ENCODE data around the gene M6PR. TPM values are rescaled to one million over a fixed set of nuclear protein-coding genes. Genes with fewer than 3 reads are reported as not detected.
"Not testable (repeated sequence)": the region's sequence is repeated elsewhere in the genome, so short reads cannot be mapped to it uniquely, and the experiment has no call there.

The M6PR gene
- total RNA-seq, 4 donors from 2014 or later: 72.8 to 122 (median 73.4) TPM

DNA sequence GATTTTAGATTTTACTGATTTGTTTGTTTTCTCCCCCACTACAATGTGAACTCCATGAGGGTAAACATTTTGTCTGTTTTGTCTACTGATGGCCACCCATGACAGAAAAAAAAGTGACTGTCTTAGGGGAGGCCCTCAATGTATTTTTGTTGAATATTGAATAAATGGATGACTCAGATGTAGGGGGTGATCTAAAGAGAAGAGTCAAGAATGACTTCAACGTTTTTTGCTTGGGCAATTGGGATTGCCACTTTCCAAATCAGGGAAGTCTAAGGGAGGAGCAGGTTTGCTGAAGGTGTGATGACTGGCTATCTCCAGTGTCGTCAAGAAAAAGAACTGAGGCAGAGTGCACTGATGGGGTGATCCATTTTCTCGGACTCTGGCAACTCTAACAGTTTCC, 45.8 kb downstream of the M6PR start:
- DNase-seq (ENCODE audit: low spot score in 2 of 2): no peak
- H3K4me3 ChIP-seq (ENCODE audit: low read depth, poor library complexity, severe bottlenecking): no peak overlapping the region
- intact Hi-C loops (cut with DNase I; ENCODE audit: low total_unique reads): no loop called here
- WGBS, 2 donors: 81 to 85% methylated on average over 3 of the region's 3 CpGs
- TF ChIP-seq POLR2A (IDR thresholded peaks at IDR 0.05): no peak
- TF ChIP-seq, protein P1, sequence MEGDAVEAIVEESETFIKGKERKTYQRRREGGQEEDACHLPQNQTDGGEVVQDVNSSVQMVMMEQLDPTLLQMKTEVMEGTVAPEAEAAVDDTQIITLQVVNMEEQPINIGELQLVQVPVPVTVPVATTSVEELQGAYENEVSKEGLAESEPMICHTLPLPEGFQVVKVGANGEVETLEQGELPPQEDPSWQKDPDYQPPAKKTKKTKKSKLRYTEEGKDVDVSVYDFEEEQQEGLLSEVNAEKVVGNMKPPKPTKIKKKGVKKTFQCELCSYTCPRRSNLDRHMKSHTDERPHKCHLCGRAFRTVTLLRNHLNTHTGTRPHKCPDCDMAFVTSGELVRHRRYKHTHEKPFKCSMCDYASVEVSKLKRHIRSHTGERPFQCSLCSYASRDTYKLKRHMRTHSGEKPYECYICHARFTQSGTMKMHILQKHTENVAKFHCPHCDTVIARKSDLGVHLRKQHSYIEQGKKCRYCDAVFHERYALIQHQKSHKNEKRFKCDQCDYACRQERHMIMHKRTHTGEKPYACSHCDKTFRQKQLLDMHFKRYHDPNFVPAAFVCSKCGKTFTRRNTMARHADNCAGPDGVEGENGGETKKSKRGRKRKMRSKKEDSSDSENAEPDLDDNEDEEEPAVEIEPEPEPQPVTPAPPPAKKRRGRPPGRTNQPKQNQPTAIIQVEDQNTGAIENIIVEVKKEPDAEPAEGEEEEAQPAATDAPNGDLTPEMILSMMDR (IDR thresholded peaks at IDR 0.05): no peak

DNA sequence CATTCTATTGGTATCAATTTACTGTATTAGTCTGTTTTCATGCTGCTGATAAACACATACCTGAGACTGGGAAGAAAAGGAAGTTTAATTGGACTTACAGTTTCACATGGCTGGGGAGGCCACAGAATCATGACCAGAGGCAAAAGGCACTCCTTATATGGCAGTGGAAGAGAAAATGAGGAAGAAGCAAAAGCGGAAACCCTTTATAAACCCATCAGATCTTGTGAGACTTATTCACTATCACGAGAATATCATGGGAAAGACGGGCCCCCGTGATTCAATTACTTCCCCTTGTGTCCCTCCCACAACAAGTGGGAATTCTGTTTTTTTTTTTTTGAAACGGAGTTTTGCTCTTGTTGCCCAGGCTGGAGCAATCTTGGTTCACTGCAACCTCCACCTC, 46.7 kb downstream of the M6PR start:
- H3K4me3 ChIP-seq (ENCODE audit: low read depth, poor library complexity, severe bottlenecking); intact Hi-C loops (cut with DNase I; ENCODE audit: low total_unique reads): not testable (repeated sequence)
- peak in 1 of 2 donors; percentile 27 for DNase-seq (ENCODE audit: low spot score in 2 of 2)
- 80 to 82% methylated on average over 5 of the region's 5 CpGs for WGBS, 2 donors

DNA sequence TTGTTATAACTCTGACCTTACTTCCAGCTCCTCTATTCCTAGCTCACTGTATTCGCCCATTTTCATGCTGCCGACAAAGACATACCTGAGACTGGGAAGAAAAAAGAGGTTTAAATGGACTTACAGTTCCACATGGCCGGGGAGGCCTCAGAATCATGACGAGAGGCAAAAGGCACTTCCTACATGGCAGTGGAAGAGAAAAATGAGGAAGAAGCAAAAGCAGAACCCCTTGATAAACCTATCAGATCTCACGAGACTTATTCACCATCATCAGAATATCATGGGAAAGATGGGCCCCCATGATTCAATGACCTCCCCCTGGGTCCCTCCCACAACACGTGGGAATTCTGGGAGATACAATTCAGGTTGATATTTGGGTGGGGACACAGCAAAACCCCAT, 49.6 kb downstream of the M6PR start:
- DNase-seq (ENCODE audit: low spot score in 2 of 2): no peak
- WGBS, 2 donors: 81 to 82% methylated on average over 6 of the region's 6 CpGs
- no peak overlapping the region for H3K4me3 ChIP-seq (ENCODE audit: low read depth, poor library complexity, severe bottlenecking)
- intact Hi-C loops (cut with DNase I; ENCODE audit: low total_unique reads): loop anchor here (10.0 kb wide), 1 partner anchor 215 kb away; no protein-coding TSS in a partner anchor
- no peak for TF ChIP-seq POLR2A (IDR thresholded peaks at IDR 0.05)
- TF ChIP-seq, protein P1 (IDR thresholded peaks at IDR 0.05): no peak

DNA sequence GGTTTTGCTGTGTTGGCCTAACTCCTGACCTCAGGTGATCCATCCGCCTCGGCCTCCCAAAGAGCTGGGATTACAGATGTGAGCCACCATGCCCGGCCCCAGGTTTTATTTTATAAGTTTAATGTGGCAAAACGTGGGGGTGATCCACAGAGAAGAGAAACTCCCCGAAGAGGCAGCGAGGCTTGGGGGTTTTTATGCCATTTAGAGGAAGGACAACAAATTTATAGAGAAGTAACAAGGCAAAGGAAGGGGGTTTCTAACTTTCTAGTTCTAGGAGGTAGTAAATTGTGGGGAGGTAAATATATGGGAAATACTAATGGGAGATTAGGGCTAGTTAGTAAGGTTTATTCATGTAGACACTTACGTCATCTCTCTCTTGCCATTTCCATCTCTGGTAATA, 52.4 kb downstream of the M6PR start:
- intact Hi-C loops (cut with DNase I; ENCODE audit: low total_unique reads): loop anchor here (10.0 kb wide), 1 partner anchor 212 kb away; no protein-coding TSS in a partner anchor
- TF ChIP-seq POLR2A (IDR thresholded peaks at IDR 0.05): no peak
- TF ChIP-seq, protein P1 (IDR thresholded peaks at IDR 0.05): no peak
- WGBS, 2 donors: 93 to 94% methylated on average over 7 of the region's 7 CpGs
- no peak overlapping the region for H3K4me3 ChIP-seq (ENCODE audit: low read depth, poor library complexity, severe bottlenecking)
- no peak for DNase-seq (ENCODE audit: low spot score in 2 of 2)

DNA sequence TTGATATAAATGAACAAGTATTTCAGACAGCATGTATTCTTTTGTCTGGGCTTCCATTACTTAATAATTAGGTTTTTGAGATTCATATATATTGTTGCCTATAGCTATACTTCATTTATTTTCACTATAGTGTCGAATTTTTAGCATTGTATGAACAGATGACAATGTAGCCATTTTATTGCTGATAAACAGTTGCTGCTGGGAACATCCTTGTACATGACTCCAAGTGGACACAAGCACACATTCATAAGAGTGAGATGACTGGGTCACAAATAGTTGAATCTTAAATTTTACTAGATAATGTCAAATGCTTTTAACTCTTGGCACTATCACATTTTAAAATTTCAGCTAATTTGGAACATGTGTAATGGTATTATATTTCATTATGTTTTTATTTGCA, 54.5 kb downstream of the M6PR start:
- DNase-seq (ENCODE audit: low spot score in 2 of 2): no peak
- WGBS, 2 donors: 67 to 77% methylated on average over 1 of the region's 1 CpG
- intact Hi-C loops (cut with DNase I; ENCODE audit: low total_unique reads): loop anchor here (10.0 kb wide), 1 partner anchor 210 kb away; no protein-coding TSS in a partner anchor
- H3K4me3 ChIP-seq (ENCODE audit: low read depth, poor library complexity, severe bottlenecking): no peak overlapping the region
- TF ChIP-seq, protein P1 (IDR thresholded peaks at IDR 0.05): no peak
- no peak for TF ChIP-seq POLR2A (IDR thresholded peaks at IDR 0.05)

DNA sequence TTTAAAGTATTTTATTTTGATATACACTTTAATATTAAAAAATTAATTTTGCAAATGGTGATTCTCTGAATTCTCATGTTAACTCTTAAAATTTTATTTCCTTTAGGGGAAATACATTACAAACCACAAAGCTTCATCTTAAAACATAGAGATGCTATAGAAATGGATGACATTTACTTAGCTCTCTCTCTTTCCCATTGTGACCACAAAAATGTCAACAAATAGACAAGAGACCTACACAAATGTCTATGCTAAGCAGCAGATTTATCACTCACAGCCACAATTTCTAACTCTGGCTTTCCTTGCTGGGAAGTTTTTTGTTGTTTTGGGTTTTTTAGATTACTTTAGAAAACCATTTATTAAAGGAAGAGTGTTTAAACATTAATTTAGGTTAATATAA, 55.1 kb downstream of the M6PR start:
- intact Hi-C loops (cut with DNase I; ENCODE audit: low total_unique reads): loop anchor here (10.0 kb wide), 1 partner anchor 210 kb away; no protein-coding TSS in a partner anchor
- TF ChIP-seq, protein P1 (IDR thresholded peaks at IDR 0.05): no peak
- no peak for TF ChIP-seq POLR2A (IDR thresholded peaks at IDR 0.05)
- no peak overlapping the region for H3K4me3 ChIP-seq (ENCODE audit: low read depth, poor library complexity, severe bottlenecking)
- DNase-seq (ENCODE audit: low spot score in 2 of 2): no peak
